NCI-H446 treated with DMSO at 0.1 percent for 48 hours (cell line): Measurements from ENCODE around the gene CHD1.
A peak's percentile ranks its signal among the peaks of the same experiment; 100 is the strongest.

Experiments
- DNase-seq: peaks from one replicate; lab custom pipeline; 2025; lab: John Stamatoyannopoulos, UW

CHD1 gene

GRCh38 chr5:98899456-98899855 is 29.4 kb downstream of the CHD1 start:
- DNase-seq: no peak

- DNase-seq: no peak
Measured at GRCh38 chr5:98898743-98899142, 30.1 kb downstream of the CHD1 start.

GRCh38 chr5:98891591-98891990 is 37.2 kb downstream of the CHD1 start:
- DNase-seq: no peak

GRCh38 chr5:98880598-98880997 is 48.2 kb downstream of the CHD1 start:
- no peak for DNase-seq

GRCh38 chr5:98880151-98880550 is 48.7 kb downstream of the CHD1 start:
- DNase-seq: no peak

- no peak for DNase-seq
Measured at GRCh38 chr5:98877600-98877999, 51.2 kb downstream of the CHD1 start.

- no peak for DNase-seq
Measured at GRCh38 chr5:98872674-98873073, 56.1 kb downstream of the CHD1 start.

GRCh38 chr5:98865690-98866089 is 63.1 kb downstream of the CHD1 start:
- DNase-seq: no peak

GRCh38 chr5:98847054-98847453 is 81.8 kb downstream of the CHD1 start:
- DNase-seq: no peak

GRCh38 chr5:98846520-98846919 is 82.3 kb downstream of the CHD1 start:
- no peak for DNase-seq

GRCh38 chr5:98845878-98846277 is 82.9 kb downstream of the CHD1 start:
- no peak for DNase-seq

GRCh38 chr5:98844865-98845264 is 83.9 kb downstream of the CHD1 start:
- DNase-seq: no peak

- DNase-seq: no peak
Measured at GRCh38 chr5:98843481-98843880, 85.3 kb downstream of the CHD1 start.

- DNase-seq: no peak
Measured at GRCh38 chr5:98840946-98841345, 87.9 kb downstream of the CHD1 start.

- DNase-seq: no peak
Measured at GRCh38 chr5:98839469-98840383, 89.1 kb downstream of the CHD1 start.

- DNase-seq: no peak
Measured at GRCh38 chr5:98836175-98836574, 92.6 kb downstream of the CHD1 start.

- DNase-seq: no peak
Measured at GRCh38 chr5:98827588-98828284, 101.1 kb downstream of the CHD1 start.

- DNase-seq: peak; percentile 14
Measured at GRCh38 chr5:98827161-98827560, 101.6 kb downstream of the CHD1 start.

- DNase-seq: no peak
Measured at GRCh38 chr5:98825582-98826375, 103.0 kb downstream of the CHD1 start.

GRCh38 chr5:98816582-98817222 is 112.1 kb downstream of the CHD1 start:
- DNase-seq: peak; percentile 1

- no peak for DNase-seq
Measured at GRCh38 chr5:98813755-98814154, 115.1 kb downstream of the CHD1 start.

GRCh38 chr5:98810206-98810605 is 118.6 kb downstream of the CHD1 start:
- DNase-seq: no peak
